Right lobe of liver (tissue), 4 donors: ENCODE results near the gene STK35.

Experiments used
- POLR2A ChIP-seq: fragments of 450-650 bp; IDR thresholded peaks from one replicate; pipeline ENCODE4 v1.6.1; 2017; ENCODE audit warnings: antibody characterized with exemption, mild to moderate bottlenecking
- TF ChIP-seq, protein P1 (sequence below), 4 donors: fragments of 200-600 bp in 3 of 4; fragments of 450-650 bp in 1 of 4; IDR thresholded peaks; one replicate each; pipeline versions ENCODE4 v1.5.1 to v1.8.0; 2016 to 2022; ENCODE audit warnings: antibody characterized with exemption in 4 of 4, mild to moderate bottlenecking in 2 of 4
- donor health status: DM: no; HTN: no; CAD: no.
- donor health status: DM: no; HTN: no; CAD: no.
- donor health status: DM: no; HTN: yes; CAD: no.

DNA sequence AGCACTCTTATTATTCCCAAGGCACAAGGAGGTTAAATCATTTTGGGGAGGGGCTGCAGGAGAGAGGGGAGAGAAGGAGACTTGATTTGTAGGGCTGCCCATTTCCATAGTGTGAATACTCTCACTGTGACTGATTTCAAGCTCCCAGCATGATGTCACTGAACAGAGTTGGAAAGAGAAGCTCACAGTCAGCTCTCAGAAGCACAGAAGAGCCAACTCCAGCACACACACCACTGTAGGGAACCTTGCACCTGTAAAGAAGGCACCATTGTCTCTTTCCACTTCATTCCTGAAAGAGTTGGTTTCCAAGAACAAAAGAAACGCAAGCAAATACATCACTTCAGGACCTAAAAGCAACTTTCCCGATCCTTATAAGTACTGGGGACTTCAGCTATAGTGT lies 12.7 kb upstream of the STK35 start:
- TF ChIP-seq POLR2A = no peak
- TF ChIP-seq, protein P1, sequence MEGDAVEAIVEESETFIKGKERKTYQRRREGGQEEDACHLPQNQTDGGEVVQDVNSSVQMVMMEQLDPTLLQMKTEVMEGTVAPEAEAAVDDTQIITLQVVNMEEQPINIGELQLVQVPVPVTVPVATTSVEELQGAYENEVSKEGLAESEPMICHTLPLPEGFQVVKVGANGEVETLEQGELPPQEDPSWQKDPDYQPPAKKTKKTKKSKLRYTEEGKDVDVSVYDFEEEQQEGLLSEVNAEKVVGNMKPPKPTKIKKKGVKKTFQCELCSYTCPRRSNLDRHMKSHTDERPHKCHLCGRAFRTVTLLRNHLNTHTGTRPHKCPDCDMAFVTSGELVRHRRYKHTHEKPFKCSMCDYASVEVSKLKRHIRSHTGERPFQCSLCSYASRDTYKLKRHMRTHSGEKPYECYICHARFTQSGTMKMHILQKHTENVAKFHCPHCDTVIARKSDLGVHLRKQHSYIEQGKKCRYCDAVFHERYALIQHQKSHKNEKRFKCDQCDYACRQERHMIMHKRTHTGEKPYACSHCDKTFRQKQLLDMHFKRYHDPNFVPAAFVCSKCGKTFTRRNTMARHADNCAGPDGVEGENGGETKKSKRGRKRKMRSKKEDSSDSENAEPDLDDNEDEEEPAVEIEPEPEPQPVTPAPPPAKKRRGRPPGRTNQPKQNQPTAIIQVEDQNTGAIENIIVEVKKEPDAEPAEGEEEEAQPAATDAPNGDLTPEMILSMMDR (IDR thresholded peaks at IDR 0.05) = no peak
